CD4-positive, alpha-beta T cell treated with Interleukin-12 subunit alpha and Interleukin-12 subunit beta, for 1 hour (primary cell): Measurements from ENCODE around the gene ULBP3.
"Not testable (repeated sequence)": the region's sequence is repeated elsewhere in the genome, so short reads cannot be mapped to it uniquely, and the experiment has no call there.

Source experiments
- DNase-seq: peaks from one replicate; pipeline ENCODE4 v3.0.0-alpha.2; 2020

ULBP3 gene

GRCh38 chr6:150037526-150038201 lies 31.3 kb downstream of the ULBP3 start:
- no peak for DNase-seq

- no peak for DNase-seq
These were observed 32.8 kb downstream of the ULBP3 start for GRCh38 chr6:150036081-150036480.

- no peak for DNase-seq
These were observed 35.6 kb downstream of the ULBP3 start for GRCh38 chr6:150033207-150033771.

GRCh38 chr6:150032598-150032997 lies 36.3 kb downstream of the ULBP3 start:
- DNase-seq: no peak

- no peak for DNase-seq
These were observed 38.3 kb downstream of the ULBP3 start for GRCh38 chr6:150030611-150031010.

- no peak for DNase-seq
These were observed 39.2 kb downstream of the ULBP3 start for GRCh38 chr6:150029749-150030148.

GRCh38 chr6:150029276-150029675 lies 39.6 kb downstream of the ULBP3 start:
- no peak for DNase-seq

GRCh38 chr6:150028799-150029198 lies 40.1 kb downstream of the ULBP3 start:
- DNase-seq: no peak

GRCh38 chr6:150027806-150028565 lies 40.9 kb downstream of the ULBP3 start:
- DNase-seq: no peak

- DNase-seq: no peak
These were observed 41.7 kb downstream of the ULBP3 start for GRCh38 chr6:150026976-150027805.

- DNase-seq: no peak
These were observed 43.6 kb downstream of the ULBP3 start, which contains the start of gene RAET1L for GRCh38 chr6:150025201-150025917. RAET1L (minus strand) TSS chr6:150025532; CDS start chr6:150025471, 61 bp downstream.

- DNase-seq: no peak
These were observed 44.2 kb downstream of the ULBP3 start for GRCh38 chr6:150024646-150025155.

GRCh38 chr6:150024021-150024420 lies 44.9 kb downstream of the ULBP3 start:
- not testable (repeated sequence) for DNase-seq

- DNase-seq: not testable (repeated sequence)
These were observed 47.1 kb downstream of the ULBP3 start for GRCh38 chr6:150021870-150022269.

GRCh38 chr6:150018846-150019580 lies 49.9 kb downstream of the ULBP3 start:
- DNase-seq: no peak

- DNase-seq: not testable (repeated sequence)
These were observed 51.8 kb downstream of the ULBP3 start for GRCh38 chr6:150017186-150017521.

GRCh38 chr6:150016324-150017185 lies 52.4 kb downstream of the ULBP3 start:
- DNase-seq: peak; percentile 81

- DNase-seq: peak; percentile 47
These were observed 53.5 kb downstream of the ULBP3 start for GRCh38 chr6:150015281-150016001.

- not testable (repeated sequence) for DNase-seq
These were observed 54.2 kb downstream of the ULBP3 start for GRCh38 chr6:150014623-150015280.
